ENCODE measurements around the gene TBC1D8. TPM values are rescaled to one million over a fixed set of nuclear protein-coding genes. Genes with fewer than 3 reads are reported as not detected.

Gene TBC1D8
- total RNA-seq, 2 experiments from 2014 or later = 1.0 to 1.8 TPM

- DNase-seq = no peak
- Mint-ChIP-seq H3K36me3 (ENCODE audit: low read depth) (peaks cover 5% of the 10 kb centered on the region), H3K4me3 (no peak overlapping the region), H3K27me3 (no peaks in the 10 kb centered on the region), H3K9me3 (no peaks in the 10 kb centered on the region), H3K4me1 (ENCODE audit: low read depth) (no peaks in the 10 kb centered on the region), H3K27ac (no peak overlapping the region)
- no peak overlapping the region for H3K4me3 ChIP-seq (ENCODE audit: low read length)
- H3K36me3 ChIP-seq (ENCODE audit: insufficient read depth, low read length) = no peaks in the 10 kb centered on the region
- H3K27me3 ChIP-seq (ENCODE audit: control insufficient read depth in 1 of 2, insufficient read depth in 2 of 2, low read length in 2 of 2) = no peaks in the 10 kb centered on the region
- ChIA-PET CTCF (no interaction called here), POLR2A (no interaction called here)
- TF ChIP-seq CTCF (IDR thresholded peaks at IDR 0.05) = no peak
- no peaks in the 10 kb centered on the region for H3K9me3 ChIP-seq (ENCODE audit: control insufficient read depth in 1 of 2, insufficient read depth in 1 of 2, low read length in 2 of 2)
- no peak for ATAC-seq (ENCODE audit: poor library complexity)
- no peaks in the 10 kb centered on the region for H3K4me1 ChIP-seq (ENCODE audit: insufficient read depth, low read length)
- intact Hi-C loops (cut with DNase I, micrococcal nuclease) = no loop called here
- no peak overlapping the region for H3K27ac ChIP-seq (ENCODE audit: low read depth in 1 of 2, low read length in 2 of 2)
These were observed 102.4 kb downstream of the TBC1D8 start for GRCh38 chr2:101048756-101049155.

GRCh38 chr2:101047774-101048173 is 103.4 kb downstream of the TBC1D8 start:
- Mint-ChIP-seq H3K4me1 (ENCODE audit: low read depth) (no peaks in the 10 kb centered on the region), H3K9me3 (no peaks in the 10 kb centered on the region), H3K36me3 (ENCODE audit: low read depth) (peaks cover 5% of the 10 kb centered on the region), H3K4me3 (no peak overlapping the region), H3K27me3 (no peaks in the 10 kb centered on the region), H3K27ac (no peak overlapping the region)
- intact Hi-C loops (cut with DNase I, micrococcal nuclease) = no loop called here
- Histone ChIP-seq H3K36me3 (ENCODE audit: insufficient read depth, low read length) (no peaks in the 10 kb centered on the region), H3K9me3 (ENCODE audit: control insufficient read depth in 1 of 2, insufficient read depth in 1 of 2, low read length in 2 of 2) (no peaks in the 10 kb centered on the region), H3K27ac (ENCODE audit: low read depth in 1 of 2, low read length in 2 of 2) (no peak overlapping the region), H3K4me1 (ENCODE audit: insufficient read depth, low read length) (no peaks in the 10 kb centered on the region), H3K27me3 (ENCODE audit: control insufficient read depth in 1 of 2, insufficient read depth in 2 of 2, low read length in 2 of 2) (peaks cover 0 to 2% of the 10 kb centered on the region in 2 experiments), H3K4me3 (ENCODE audit: low read length) (no peak overlapping the region)
- no peak for TF ChIP-seq CTCF (IDR thresholded peaks at IDR 0.05)
- ATAC-seq (ENCODE audit: poor library complexity) = no peak
- CTCF ChIA-PET = no interaction called here
- POLR2A ChIA-PET = no interaction called here
- DNase-seq = no peak

GRCh38 chr2:101047075-101047766 is 104.0 kb downstream of the TBC1D8 start:
- Histone ChIP-seq H3K27me3 (ENCODE audit: control insufficient read depth in 1 of 2, insufficient read depth in 2 of 2, low read length in 2 of 2) (peaks cover 0 to 3% of the 10 kb centered on the region in 2 experiments), H3K27ac (ENCODE audit: low read depth in 1 of 2, low read length in 2 of 2) (no peak overlapping the region), H3K4me1 (ENCODE audit: insufficient read depth, low read length) (no peaks in the 10 kb centered on the region), H3K9me3 (ENCODE audit: control insufficient read depth in 1 of 2, insufficient read depth in 1 of 2, low read length in 2 of 2) (no peaks in the 10 kb centered on the region), H3K36me3 (ENCODE audit: insufficient read depth, low read length) (no peaks in the 10 kb centered on the region), H3K4me3 (ENCODE audit: low read length) (no peak overlapping the region)
- intact Hi-C loops (cut with DNase I, micrococcal nuclease) = no loop called here
- CTCF ChIA-PET = no interaction called here
- ATAC-seq (ENCODE audit: poor library complexity) (no peak), DNase-seq (no peak)
- Mint-ChIP-seq H3K27ac (no peak overlapping the region), H3K36me3 (ENCODE audit: low read depth) (peaks cover 5% of the 10 kb centered on the region), H3K4me3 (no peak overlapping the region), H3K9me3 (no peaks in the 10 kb centered on the region), H3K27me3 (no peaks in the 10 kb centered on the region), H3K4me1 (ENCODE audit: low read depth) (no peaks in the 10 kb centered on the region)
- TF ChIP-seq CTCF (IDR thresholded peaks at IDR 0.05) = no peak
- POLR2A ChIA-PET = no interaction called here
